HepG2 (cell line): ENCODE measurements around the gene EGR2. TPM values are rescaled to one million over a fixed set of nuclear protein-coding genes. Genes with fewer than 3 reads are reported as not detected.

Source experiments
- GZF1 ChIP-seq: sonication (generic); formaldehyde crosslinking; IDR thresholded peaks from 2 replicates; pipeline ENCODE4 v1.5.1; 2020; ENCODE audit warnings: mild to moderate bottlenecking, missing genetic modification reagents
- HES4 ChIP-seq: sonication (generic); formaldehyde crosslinking; IDR thresholded peaks from 2 replicates; pipeline ENCODE4 v1.9.0; 2021; ENCODE audit warnings: mild to moderate bottlenecking, missing genetic modification reagents, borderline replicate concordance
- HNRNPLL ChIP-seq: fragments of 200-400 bp; formaldehyde crosslinking; IDR thresholded peaks from 2 replicates; pipeline ENCODE4 v1.6.1; 2017; ENCODE audit warnings: mild to moderate bottlenecking, low read depth, low read length; ENCODE audit not compliant: poor library complexity, severe bottlenecking
- IRF2 ChIP-seq: IDR thresholded peaks from 2 replicates; pipeline ENCODE4 v1.6.1; 2018; ENCODE audit warnings: missing genetic modification reagents, missing compliant biosample characterization
- KDM4B ChIP-seq: sonication (generic); formaldehyde crosslinking; IDR thresholded peaks from 2 replicates; pipeline ENCODE4 v1.4.0; 2020; ENCODE audit warnings: missing genetic modification reagents
- NRL ChIP-seq: sonication (generic); formaldehyde crosslinking; IDR thresholded peaks from 2 replicates; pipeline ENCODE4 v1.5.0; 2020; ENCODE audit warnings: missing genetic modification reagents, mild to moderate bottlenecking, moderate library complexity, borderline replicate concordance
- SKI ChIP-seq: fragments of 450-650 bp; IDR thresholded peaks from one replicate; pipeline ENCODE4 v1.6.1; 2018; ENCODE audit warnings: mild to moderate bottlenecking; ENCODE audit not compliant: partially characterized antibody
- SNAPC2 ChIP-seq: sonication (generic); formaldehyde crosslinking; IDR thresholded peaks from 2 replicates; pipeline ENCODE4 v1.8.1; 2022; ENCODE audit warnings: mild to moderate bottlenecking, missing genetic modification reagents
- SPEN ChIP-seq: sonication (generic); formaldehyde crosslinking; IDR thresholded peaks from 2 replicates; pipeline ENCODE4 v1.5.1; 2020; ENCODE audit warnings: low read depth, mild to moderate bottlenecking, missing genetic modification reagents
- ZC3H4 ChIP-seq: sonication (generic); formaldehyde crosslinking; IDR thresholded peaks from 2 replicates; pipeline ENCODE4 v1.4.0; 2020; ENCODE audit warnings: missing genetic modification reagents, borderline replicate concordance
- ZNF234 ChIP-seq: sonication (generic); formaldehyde crosslinking; conservative IDR thresholded peaks from 2 replicates; pipeline ENCODE4 v1.5.1; 2020; ENCODE audit warnings: mild to moderate bottlenecking, missing genetic modification reagents
- ZNF274 ChIP-seq: sonication (generic); formaldehyde crosslinking; IDR thresholded peaks from 2 replicates; pipeline ENCODE4 v1.5.1; 2020; ENCODE audit warnings: mild to moderate bottlenecking, missing genetic modification reagents
- ZNF547 ChIP-seq: sonication (generic); formaldehyde crosslinking; IDR thresholded peaks from 2 replicates; pipeline ENCODE4 v1.5.1; 2020; ENCODE audit warnings: mild to moderate bottlenecking, missing genetic modification reagents
- ZNF749 ChIP-seq: sonication (generic); formaldehyde crosslinking; IDR thresholded peaks from 2 replicates; pipeline ENCODE4 v1.8.0; 2022; ENCODE audit warnings: mild to moderate bottlenecking, missing genetic modification reagents, moderate library complexity, borderline replicate concordance
- ZNF768 ChIP-seq: sonication (generic); formaldehyde crosslinking; IDR thresholded peaks from 2 replicates; pipeline ENCODE4 v1.4.0; 2020; ENCODE audit warnings: missing genetic modification reagents
- polyA plus RNA-seq, 8 experiments: library from polyadenylated mRNA; depleted of rRNA in 3 of 8; stranded (reverse) in 7 of 8; unstranded in 1 of 8; fragments of >200 nt; fragmentation: Illumina TruSeq in 4 of 8; extraction: Trizol in 4 of 8; gene quantifications; 2 replicates each; pipeline versions ENCODE4 v1.2.1 to v1.2.3, GENCODE V29; 2011 to 2016; ENCODE audit warnings: low read depth in 4 of 8, missing spikeins in 1 of 8, mixed read lengths in 1 of 8; ENCODE audit not compliant: insufficient read depth in 1 of 8
- total RNA-seq, 5 experiments: library from RNA; depleted of rRNA; stranded (reverse); fragments of >200 nt; fragmentation: Illumina TruSeq; extraction: Trizol; gene quantifications; 2 replicates each; pipeline ENCODE4 v1.2.3, GENCODE V29; 2016; ENCODE audit warnings: low read depth in 1 of 5
- TF ChIP-seq, protein P1 (sequence below): sonication (generic); formaldehyde crosslinking; IDR thresholded peaks from 2 replicates; pipeline ENCODE4 v1.5.0; 2020; ENCODE audit warnings: mild to moderate bottlenecking, missing genetic modification reagents
- TF ChIP-seq, protein P2 (sequence below): IDR thresholded peaks from 2 replicates; pipeline ENCODE4 v1.6.1; 2016; ENCODE audit warnings: missing compliant biosample characterization, missing genetic modification reagents, borderline replicate concordance
- TF ChIP-seq, protein P3 (sequence below): sonication (generic); formaldehyde crosslinking; IDR thresholded peaks from 2 replicates; pipeline ENCODE4 v1.5.0; 2020; ENCODE audit warnings: mild to moderate bottlenecking, missing genetic modification reagents
- TF ChIP-seq, protein P4 (sequence below): sonication (generic); formaldehyde crosslinking; IDR thresholded peaks from 2 replicates; pipeline ENCODE4 v1.4.0; 2020; ENCODE audit warnings: missing genetic modification reagents

EGR2 gene
- total and polyA plus RNA-seq, 2 of the 13 experiments (the other 11 are each of a cell fraction or from before 2014, with no cell fraction given), result 0.11 to 0.15 TPM

DNA sequence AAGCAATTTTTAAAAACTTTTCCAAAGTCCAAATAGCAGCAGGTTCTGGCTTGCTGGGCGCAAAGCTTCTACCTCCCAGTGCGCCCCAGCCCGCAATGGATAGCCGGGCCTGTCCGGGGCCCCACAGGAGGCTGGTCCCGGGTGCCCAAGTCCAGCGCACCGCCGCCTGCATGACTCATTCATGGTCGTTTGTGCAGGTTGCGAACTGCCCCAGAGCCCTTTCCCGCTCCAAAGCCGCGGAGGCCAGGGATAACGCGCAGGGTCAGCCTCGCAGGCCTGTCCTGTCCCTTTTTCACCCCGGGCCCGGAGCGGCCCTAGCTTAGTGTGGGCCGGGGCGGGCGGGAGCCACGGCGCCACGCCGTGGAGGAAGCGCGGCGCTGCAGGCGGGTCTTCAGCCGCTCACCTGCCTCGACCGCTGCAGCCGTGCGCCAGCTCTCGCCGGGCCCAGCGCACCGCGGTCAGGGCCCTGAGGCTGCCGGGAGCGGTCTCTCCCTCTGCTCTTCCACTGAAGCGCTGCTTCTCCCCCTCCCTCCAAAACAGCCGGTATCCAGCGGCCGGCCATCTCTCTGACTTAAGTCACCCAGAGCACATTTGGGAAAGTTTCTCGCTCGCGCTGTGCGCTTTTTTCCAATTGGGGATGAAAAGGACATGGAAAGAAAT is 1.7 kb upstream of the EGR2 start (continued):
- TF ChIP-seq, protein P1, sequence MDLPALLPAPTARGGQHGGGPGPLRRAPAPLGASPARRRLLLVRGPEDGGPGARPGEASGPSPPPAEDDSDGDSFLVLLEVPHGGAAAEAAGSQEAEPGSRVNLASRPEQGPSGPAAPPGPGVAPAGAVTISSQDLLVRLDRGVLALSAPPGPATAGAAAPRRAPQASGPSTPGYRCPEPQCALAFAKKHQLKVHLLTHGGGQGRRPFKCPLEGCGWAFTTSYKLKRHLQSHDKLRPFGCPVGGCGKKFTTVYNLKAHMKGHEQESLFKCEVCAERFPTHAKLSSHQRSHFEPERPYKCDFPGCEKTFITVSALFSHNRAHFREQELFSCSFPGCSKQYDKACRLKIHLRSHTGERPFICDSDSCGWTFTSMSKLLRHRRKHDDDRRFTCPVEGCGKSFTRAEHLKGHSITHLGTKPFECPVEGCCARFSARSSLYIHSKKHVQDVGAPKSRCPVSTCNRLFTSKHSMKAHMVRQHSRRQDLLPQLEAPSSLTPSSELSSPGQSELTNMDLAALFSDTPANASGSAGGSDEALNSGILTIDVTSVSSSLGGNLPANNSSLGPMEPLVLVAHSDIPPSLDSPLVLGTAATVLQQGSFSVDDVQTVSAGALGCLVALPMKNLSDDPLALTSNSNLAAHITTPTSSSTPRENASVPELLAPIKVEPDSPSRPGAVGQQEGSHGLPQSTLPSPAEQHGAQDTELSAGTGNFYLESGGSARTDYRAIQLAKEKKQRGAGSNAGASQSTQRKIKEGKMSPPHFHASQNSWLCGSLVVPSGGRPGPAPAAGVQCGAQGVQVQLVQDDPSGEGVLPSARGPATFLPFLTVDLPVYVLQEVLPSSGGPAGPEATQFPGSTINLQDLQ, result no peak
- TF ChIP-seq NRL (CRISPR knock-in tag), result no peak
- TF ChIP-seq IRF2 (CRISPR knock-in tag), result peak; percentile 47; the same call in 1 of the 2 replicates
- TF ChIP-seq, protein P2, sequence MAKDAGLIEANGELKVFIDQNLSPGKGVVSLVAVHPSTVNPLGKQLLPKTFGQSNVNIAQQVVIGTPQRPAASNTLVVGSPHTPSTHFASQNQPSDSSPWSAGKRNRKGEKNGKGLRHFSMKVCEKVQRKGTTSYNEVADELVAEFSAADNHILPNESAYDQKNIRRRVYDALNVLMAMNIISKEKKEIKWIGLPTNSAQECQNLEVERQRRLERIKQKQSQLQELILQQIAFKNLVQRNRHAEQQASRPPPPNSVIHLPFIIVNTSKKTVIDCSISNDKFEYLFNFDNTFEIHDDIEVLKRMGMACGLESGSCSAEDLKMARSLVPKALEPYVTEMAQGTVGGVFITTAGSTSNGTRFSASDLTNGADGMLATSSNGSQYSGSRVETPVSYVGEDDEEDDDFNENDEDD (CRISPR knock-in tag), result peak; percentile 59; the same call in 1 of the 2 replicates
- TF ChIP-seq, protein P3, sequence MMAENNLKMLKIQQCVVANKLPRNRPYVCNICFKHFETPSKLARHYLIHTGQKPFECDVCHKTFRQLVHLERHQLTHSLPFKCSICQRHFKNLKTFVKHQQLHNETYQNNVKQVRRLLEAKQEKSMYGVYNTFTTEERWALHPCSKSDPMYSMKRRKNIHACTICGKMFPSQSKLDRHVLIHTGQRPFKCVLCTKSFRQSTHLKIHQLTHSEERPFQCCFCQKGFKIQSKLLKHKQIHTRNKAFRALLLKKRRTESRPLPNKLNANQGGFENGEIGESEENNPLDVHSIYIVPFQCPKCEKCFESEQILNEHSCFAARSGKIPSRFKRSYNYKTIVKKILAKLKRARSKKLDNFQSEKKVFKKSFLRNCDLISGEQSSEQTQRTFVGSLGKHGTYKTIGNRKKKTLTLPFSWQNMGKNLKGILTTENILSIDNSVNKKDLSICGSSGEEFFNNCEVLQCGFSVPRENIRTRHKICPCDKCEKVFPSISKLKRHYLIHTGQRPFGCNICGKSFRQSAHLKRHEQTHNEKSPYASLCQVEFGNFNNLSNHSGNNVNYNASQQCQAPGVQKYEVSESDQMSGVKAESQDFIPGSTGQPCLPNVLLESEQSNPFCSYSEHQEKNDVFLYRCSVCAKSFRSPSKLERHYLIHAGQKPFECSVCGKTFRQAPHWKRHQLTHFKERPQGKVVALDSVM (CRISPR knock-in tag), result peak; percentile 53
- 0 out of 2 replicates have a peak, but pooled peaks have one; percentile 34 for TF ChIP-seq KDM4B
- TF ChIP-seq SKI, result peak; percentile 16
- no peak for TF ChIP-seq SNAPC2
- TF ChIP-seq, protein P4, sequence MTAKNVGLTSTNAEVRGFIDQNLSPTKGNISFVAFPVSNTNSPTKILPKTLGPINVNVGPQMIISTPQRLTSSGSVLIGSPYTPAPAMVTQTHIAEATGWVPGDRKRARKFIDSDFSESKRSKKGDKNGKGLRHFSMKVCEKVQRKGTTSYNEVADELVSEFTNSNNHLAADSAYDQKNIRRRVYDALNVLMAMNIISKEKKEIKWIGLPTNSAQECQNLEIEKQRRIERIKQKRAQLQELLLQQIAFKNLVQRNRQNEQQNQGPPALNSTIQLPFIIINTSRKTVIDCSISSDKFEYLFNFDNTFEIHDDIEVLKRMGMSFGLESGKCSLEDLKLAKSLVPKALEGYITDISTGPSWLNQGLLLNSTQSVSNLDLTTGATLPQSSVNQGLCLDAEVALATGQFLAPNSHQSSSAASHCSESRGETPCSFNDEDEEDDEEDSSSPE (CRISPR knock-in tag), result peak; percentile 48; the same call in 1 of the 2 replicates
- 0 out of 2 replicates have a peak, but pooled peaks have one; percentile 38 for TF ChIP-seq ZNF547 (CRISPR knock-in tag)
- peak; percentile 54; the same call in 1 of the 2 replicates for TF ChIP-seq ZNF749
- no peak for TF ChIP-seq ZNF234 (CRISPR knock-in tag)
- peak; percentile 77 for TF ChIP-seq HNRNPLL
- no peak for TF ChIP-seq ZC3H4 (CRISPR knock-in tag)
- TF ChIP-seq ZNF274, result 0 out of 2 replicates have a peak, but pooled peaks have one; percentile 25
- peak; percentile 60; the same call in 1 of the 2 replicates for TF ChIP-seq SPEN (CRISPR knock-in tag)
- 0 out of 2 replicates have a peak, but pooled peaks have one; percentile 18 for TF ChIP-seq ZNF768 (CRISPR knock-in tag)
- no peak for TF ChIP-seq GZF1 (CRISPR knock-in tag)
- TF ChIP-seq HES4 (CRISPR knock-in tag), result no peak
